SU-DHL-6 (cell line): ENCODE results near the gene DNMBP.

ENCODE experiments used
- H2AFZ ChIP-seq: fragments of 200-600 bp; sonication (generic); 2 replicates; pipeline ENCODE4 v1.6.1; 2014; ENCODE audit warnings: low read depth, mild to moderate bottlenecking, moderate library complexity, mixed read lengths, antibody characterized with exemption, low read length; ENCODE audit not compliant: severe bottlenecking
- H3F3A ChIP-seq: fragments of 200-600 bp; shearing (Covaris generic); 2 replicates; pipeline ENCODE4 v1.6.0; 2016; ENCODE audit warnings: antibody characterized with exemption, mild to moderate bottlenecking; ENCODE audit not compliant: insufficient read depth
- H3K27ac ChIP-seq: fragments of 200-600 bp; sonication (generic); 2 replicates; pipeline ENCODE4 v1.5.1; 2016; ENCODE audit warnings: low read depth, mild to moderate bottlenecking, low read length, moderate library complexity, mixed read lengths
- H3K27me3 ChIP-seq: fragments of 200-600 bp; sonication (generic), shearing (Covaris generic); 2 replicates; pipeline ENCODE4 v1.6.0; 2014; ENCODE audit warnings: mild to moderate bottlenecking, low read length
- H3K36me3 ChIP-seq: fragments of 200-600 bp; sonication (generic); 2 replicates; pipeline ENCODE4 v1.6.1; 2014; ENCODE audit warnings: mild to moderate bottlenecking, low read length, mixed read lengths
- H3K4me2 ChIP-seq: fragments of 300-600, 200-600 bp; shearing (Covaris generic), sonication (generic); 2 replicates; pipeline ENCODE4 v1.6.0; 2014; ENCODE audit warnings: low read length, low read depth, mild to moderate bottlenecking; ENCODE audit not compliant: poor library complexity, severe bottlenecking
- H3K4me3 ChIP-seq: fragments of 200-600 bp; sonication (generic); 2 replicates; pipeline ENCODE4 v1.5.1; 2014; ENCODE audit warnings: antibody characterized with exemption, low read length, mild to moderate bottlenecking, mixed read lengths; ENCODE audit not compliant: insufficient read depth, poor library complexity, severe bottlenecking
- H3K79me2 ChIP-seq: fragments of 200-600 bp; sonication (generic); 2 replicates; pipeline ENCODE4 v1.6.1; 2014; ENCODE audit warnings: mild to moderate bottlenecking, low read length, moderate library complexity; ENCODE audit not compliant: insufficient read depth
- H3K9ac ChIP-seq: fragments of 200-600 bp; sonication (generic); 2 replicates; pipeline ENCODE4 v1.7.0; 2014; ENCODE audit warnings: mild to moderate bottlenecking, low read length
- H3K9me2 ChIP-seq: fragments of 200-600 bp; sonication (generic); replicated peaks from 2 replicates; pipeline ENCODE4 v1.6.1; 2014; ENCODE audit warnings: low read length; ENCODE audit not compliant: insufficient read depth
- H3K9me3 ChIP-seq: fragments of 200-600 bp; sonication (generic); 2 replicates; pipeline ENCODE4 v1.6.1; 2014; ENCODE audit warnings: low read length, mixed read lengths; ENCODE audit not compliant: insufficient read depth
- H4K20me1 ChIP-seq: fragments of 200-600 bp; sonication (generic); 2 replicates; pipeline ENCODE4 v1.6.1; 2014; ENCODE audit warnings: low read depth, mild to moderate bottlenecking, antibody characterized with exemption, low read length, moderate library complexity, mixed read lengths
- EZH2phosphoT487 ChIP-seq: fragments of 200-600 bp; sonication (generic), shearing (Covaris generic); conservative IDR thresholded peaks from 2 replicates; pipeline ENCODE4 v1.6.1; 2018; ENCODE audit warnings: mild to moderate bottlenecking, antibody characterized with exemption, low read length, moderate library complexity, mixed read lengths
- TF ChIP-seq, protein P1 (sequence below): fragments of 200-600 bp; sonication (generic); IDR thresholded peaks from one replicate; pipeline ENCODE4 v1.5.1; 2017; ENCODE audit warnings: antibody characterized with exemption, mild to moderate bottlenecking, low read length, moderate library complexity; ENCODE audit not compliant: insufficient read depth, poor library complexity, severe bottlenecking

DNMBP gene

DNA sequence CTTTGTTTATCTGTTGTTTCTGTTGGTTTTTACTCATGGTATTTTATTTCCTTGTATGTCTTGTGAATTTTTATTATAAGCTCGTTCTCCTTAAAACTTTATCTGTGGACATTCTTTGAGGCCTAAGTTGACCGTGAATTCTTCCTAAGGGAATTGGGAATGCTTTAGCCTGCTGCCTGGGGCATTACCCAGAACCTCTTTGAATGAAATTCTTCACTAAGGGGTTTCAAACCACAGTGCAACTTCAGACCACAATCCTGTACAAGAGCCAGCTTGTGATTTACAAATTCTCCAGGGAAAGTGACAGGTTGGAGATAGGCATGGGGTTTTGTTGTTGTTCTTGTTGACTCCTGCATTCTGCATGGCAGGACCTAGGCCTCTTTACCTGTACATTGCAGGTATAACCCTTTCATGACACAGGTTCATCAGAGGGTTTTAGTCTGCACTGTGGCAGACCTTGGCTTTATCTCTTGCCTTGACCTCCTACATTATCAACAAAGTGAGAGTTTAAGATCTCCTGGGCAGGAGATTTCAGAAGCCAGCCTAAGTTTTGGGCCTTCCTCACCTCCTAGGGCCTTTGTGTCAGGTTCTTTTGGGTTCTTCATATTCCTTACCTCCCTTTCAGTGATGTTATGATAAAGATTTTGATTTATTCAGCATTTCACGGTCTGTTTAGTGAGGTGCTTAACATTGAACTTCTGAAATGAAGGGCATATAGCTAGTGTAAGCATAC is 157.1 kb downstream of the DNMBP start:
- Histone ChIP-seq H3K9me2 (no peaks in the 10 kb centered on the region), H3K9me3 (no peaks in the 10 kb centered on the region)

DNA sequence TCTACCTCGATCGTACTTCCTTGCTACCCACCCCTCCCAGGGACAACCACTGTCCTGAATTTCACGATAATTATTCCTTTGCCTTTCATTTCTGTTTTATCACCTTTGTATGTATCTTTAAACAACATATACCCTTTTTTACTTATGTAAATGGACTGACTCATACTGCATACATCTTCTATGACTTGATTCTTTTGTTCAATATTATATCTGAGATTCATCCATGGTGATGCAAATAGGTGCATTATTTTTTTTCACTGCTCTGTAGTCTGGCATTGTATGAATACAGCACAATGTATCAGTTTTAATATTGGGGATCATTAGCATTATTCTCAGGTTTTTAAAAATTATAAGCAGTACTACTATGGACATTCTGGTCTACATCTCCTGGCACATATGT is 157.9 kb downstream of the DNMBP start:
- Histone ChIP-seq H3K27ac (no peak overlapping the region), H2AFZ (no peak overlapping the region), H3F3A (no peaks in the 10 kb centered on the region), H3K9me3 (no peaks in the 10 kb centered on the region), H3K9me2 (no peaks in the 10 kb centered on the region), H3K79me2 (no peaks in the 10 kb centered on the region), H3K4me3 (no peak overlapping the region), H3K4me2 (no peak overlapping the region), H4K20me1 (no peaks in the 10 kb centered on the region), H3K9ac (no peak overlapping the region), H3K27me3 (no peaks in the 10 kb centered on the region), H3K36me3 (no peaks in the 10 kb centered on the region)
- no peak for TF ChIP-seq EZH2phosphoT487
- TF ChIP-seq, protein P1, sequence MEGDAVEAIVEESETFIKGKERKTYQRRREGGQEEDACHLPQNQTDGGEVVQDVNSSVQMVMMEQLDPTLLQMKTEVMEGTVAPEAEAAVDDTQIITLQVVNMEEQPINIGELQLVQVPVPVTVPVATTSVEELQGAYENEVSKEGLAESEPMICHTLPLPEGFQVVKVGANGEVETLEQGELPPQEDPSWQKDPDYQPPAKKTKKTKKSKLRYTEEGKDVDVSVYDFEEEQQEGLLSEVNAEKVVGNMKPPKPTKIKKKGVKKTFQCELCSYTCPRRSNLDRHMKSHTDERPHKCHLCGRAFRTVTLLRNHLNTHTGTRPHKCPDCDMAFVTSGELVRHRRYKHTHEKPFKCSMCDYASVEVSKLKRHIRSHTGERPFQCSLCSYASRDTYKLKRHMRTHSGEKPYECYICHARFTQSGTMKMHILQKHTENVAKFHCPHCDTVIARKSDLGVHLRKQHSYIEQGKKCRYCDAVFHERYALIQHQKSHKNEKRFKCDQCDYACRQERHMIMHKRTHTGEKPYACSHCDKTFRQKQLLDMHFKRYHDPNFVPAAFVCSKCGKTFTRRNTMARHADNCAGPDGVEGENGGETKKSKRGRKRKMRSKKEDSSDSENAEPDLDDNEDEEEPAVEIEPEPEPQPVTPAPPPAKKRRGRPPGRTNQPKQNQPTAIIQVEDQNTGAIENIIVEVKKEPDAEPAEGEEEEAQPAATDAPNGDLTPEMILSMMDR: no peak

More for the DNA sequence above, 157.1 kb downstream of the DNMBP start:
- H4K20me1 ChIP-seq: no peaks in the 10 kb centered on the region
- no peak overlapping the region for H3K27ac ChIP-seq
- H3K9ac ChIP-seq: no peak overlapping the region
- H2AFZ ChIP-seq: no peak overlapping the region
- H3F3A ChIP-seq: no peaks in the 10 kb centered on the region
- H3K27me3 ChIP-seq: no peaks in the 10 kb centered on the region
- H3K36me3 ChIP-seq: no peaks in the 10 kb centered on the region
- no peak overlapping the region for H3K4me3 ChIP-seq
- no peak overlapping the region for H3K4me2 ChIP-seq
- H3K79me2 ChIP-seq: no peaks in the 10 kb centered on the region
- TF ChIP-seq, protein P1: no peak
- no peak for TF ChIP-seq EZH2phosphoT487

DNA sequence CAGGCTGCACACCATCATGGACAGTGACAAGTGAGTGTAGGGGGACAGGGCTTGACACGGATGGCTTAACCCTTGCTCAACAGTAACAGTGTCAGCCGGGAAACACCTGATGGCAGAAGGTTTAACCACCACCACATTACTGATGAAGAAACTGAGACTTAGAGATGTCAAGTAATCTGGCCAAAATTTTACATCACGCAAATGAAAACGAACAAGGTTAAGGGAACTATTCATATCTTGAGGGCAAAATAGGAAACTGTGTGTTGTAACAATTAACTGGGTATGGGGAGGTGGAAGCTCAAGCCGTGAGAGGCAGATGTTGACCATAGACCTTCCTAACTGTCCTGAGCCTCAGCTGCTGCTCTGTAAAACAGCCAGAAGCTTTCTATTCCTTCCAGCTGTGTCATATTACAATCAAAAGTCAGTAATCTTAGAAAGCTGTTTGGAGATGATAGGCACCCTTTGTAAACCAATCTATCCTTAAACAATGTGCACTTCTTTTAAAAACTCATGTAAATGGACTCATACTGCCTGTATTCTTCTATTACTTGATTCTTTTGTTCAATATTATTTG is 158.9 kb downstream of the DNMBP start:
- no peaks in the 10 kb centered on the region for H3K79me2 ChIP-seq
- H3K27me3 ChIP-seq: no peaks in the 10 kb centered on the region
- no peak overlapping the region for H3K9ac ChIP-seq
- H4K20me1 ChIP-seq: no peaks in the 10 kb centered on the region
- H3F3A ChIP-seq: no peaks in the 10 kb centered on the region
- no peaks in the 10 kb centered on the region for H3K9me2 ChIP-seq
- no peak for TF ChIP-seq EZH2phosphoT487
- TF ChIP-seq, protein P1: no peak
- no peak overlapping the region for H3K4me3 ChIP-seq
- H3K27ac ChIP-seq: no peak overlapping the region
- H3K36me3 ChIP-seq: no peaks in the 10 kb centered on the region
- H3K4me2 ChIP-seq: no peak overlapping the region
- no peak overlapping the region for H2AFZ ChIP-seq
- no peaks in the 10 kb centered on the region for H3K9me3 ChIP-seq
